ENCODE measurements around the gene TNS3.

Gene TNS3

DNA sequence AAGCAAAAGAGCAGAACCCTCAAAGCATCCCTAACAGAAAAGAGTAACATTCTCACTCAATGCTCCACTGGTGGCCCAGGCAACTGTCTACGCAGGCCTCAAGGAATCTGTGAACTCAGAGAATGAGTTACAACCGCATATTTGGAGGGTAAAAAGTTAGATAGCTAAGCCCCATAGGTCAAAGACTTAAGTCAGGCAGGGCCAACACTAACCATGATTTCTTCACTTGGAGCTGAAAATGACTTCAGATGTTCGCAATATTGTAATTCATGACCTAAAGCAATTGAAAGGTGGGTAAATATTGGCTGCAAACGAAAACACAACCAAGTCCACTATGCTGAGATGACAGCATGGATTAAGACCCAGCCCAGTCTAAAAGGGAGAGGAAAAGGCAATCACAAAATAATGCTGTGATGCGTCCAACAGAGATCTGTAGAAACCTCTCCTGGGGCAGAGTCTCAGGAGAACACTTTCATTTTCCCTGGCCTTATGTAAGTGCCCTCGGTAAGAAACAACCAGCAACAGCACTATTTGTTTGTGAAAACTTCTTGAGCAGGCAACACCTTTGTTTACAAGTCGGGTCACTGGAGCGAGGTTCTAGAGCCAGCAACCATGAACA lies 176.5 kb downstream of the TNS3 start:
- DNase-seq (ENCODE audit: low spot score), result no peak
- no peak for TF ChIP-seq CTCF (IDR thresholded peaks at IDR 0.05; ENCODE audit: extremely low read depth, insufficient read depth, missing control alignments)
- in situ Hi-C loops (cut with MboI; ENCODE audit: low pct_unique_long_range_greater_than_20kb, low sequenced_read_pairs, unreplicated experiment), result no loop called here

DNA sequence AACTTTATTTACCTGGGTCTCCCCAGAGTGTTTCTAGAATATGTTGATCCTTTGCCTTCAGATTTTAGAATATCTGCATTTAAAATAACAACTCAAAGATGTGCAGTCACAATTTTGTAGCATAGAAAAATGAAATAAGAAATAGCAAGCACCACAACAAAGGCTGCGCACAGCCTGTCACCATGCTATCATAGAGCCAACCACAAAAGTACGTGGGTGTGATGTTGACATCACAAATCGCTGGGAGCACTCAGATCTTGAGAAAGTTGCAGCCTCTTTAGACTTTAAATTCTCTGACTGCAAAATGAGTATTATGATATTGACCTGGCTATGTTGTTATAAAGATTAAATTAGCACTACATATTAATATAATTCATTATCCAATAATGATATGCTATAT lies 177.9 kb downstream of the TNS3 start:
- TF ChIP-seq CTCF (IDR thresholded peaks at IDR 0.05; ENCODE audit: extremely low read depth, insufficient read depth, missing control alignments), result no peak
- in situ Hi-C loops (cut with MboI; ENCODE audit: low pct_unique_long_range_greater_than_20kb, low sequenced_read_pairs, unreplicated experiment), result no loop called here
- DNase-seq (ENCODE audit: low spot score), result no peak

GRCh38 chr7:47402941-47403866 lies 178.7 kb downstream of the TNS3 start:
- TF ChIP-seq CTCF (IDR thresholded peaks at IDR 0.05; ENCODE audit: extremely low read depth, insufficient read depth, missing control alignments), result no peak
- in situ Hi-C loops (cut with MboI; ENCODE audit: low pct_unique_long_range_greater_than_20kb, low sequenced_read_pairs, unreplicated experiment), result no loop called here
- no peak for DNase-seq (ENCODE audit: low spot score)

DNA sequence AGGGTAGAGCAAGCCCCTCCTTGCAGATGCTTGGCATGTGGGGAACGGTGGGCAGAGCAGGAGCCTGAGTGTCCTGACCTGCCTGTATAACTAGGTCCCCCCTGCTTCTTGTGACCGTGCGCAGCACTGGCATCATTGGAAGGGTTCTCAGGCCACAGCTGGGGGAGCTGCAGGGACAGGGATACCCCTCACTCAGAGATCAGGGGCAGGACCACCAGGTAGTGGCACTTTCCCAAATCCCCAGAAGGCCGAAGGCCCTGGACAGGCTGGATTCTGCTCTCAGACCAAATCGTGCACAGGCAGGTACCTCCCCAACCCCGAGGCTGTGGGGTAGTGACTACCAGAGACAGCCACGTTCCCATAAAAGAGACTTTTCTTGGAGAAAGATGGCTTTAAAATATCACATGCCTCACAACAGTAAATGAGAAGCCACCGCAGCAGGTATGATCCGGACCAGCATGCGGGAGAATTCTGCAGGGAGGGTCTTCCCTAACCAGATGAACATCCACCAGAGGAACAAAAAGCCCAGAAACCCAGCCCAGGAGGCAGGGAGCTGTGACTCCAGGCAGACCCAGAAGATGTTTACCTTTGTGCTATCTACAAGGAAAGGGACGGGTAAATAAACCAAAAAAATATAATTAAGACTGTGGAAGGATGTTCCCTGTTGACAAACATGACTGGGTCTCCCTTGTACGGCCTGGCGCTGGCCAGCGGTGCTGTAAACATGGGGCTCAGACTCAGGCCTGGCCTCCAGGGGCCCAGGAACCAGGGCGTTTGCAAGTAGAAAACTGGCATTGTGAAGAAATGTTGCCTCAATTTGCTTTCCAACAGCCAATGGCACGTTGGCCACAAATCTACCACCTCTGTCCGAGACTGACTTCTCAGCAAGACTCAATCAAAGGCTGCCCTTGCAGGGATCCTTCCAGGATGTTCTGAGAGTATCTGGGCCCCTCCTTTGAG lies 180.0 kb downstream of the TNS3 start:
- no peak for TF ChIP-seq CTCF (IDR thresholded peaks at IDR 0.05; ENCODE audit: extremely low read depth, insufficient read depth, missing control alignments)
- no peak for DNase-seq (ENCODE audit: low spot score)
- in situ Hi-C loops (cut with MboI; ENCODE audit: low pct_unique_long_range_greater_than_20kb, low sequenced_read_pairs, unreplicated experiment), result no loop called here

DNA sequence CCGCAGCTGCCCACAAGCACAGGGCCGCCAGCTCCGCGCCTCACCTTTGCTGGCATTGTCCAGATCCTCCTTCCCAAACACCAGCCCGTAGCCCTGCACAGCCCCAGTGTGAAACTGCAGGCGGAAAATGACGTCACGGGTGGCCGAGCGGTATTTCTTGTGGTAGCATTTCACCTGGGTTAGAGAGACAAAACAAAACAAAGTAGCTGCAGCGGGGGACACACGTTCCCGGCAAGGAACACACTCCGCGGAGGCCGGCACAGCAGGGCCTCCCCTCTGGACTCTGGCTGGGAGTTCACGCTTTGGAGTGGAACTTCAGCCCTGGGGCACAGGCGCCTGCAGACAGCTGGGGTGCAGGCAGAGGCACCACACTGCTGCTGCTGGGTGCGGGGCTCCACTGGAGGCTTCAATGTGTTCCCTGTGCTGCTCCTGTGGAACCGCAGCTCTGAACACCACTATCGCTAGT lies 181.1 kb downstream of the TNS3 start:
- TF ChIP-seq CTCF (IDR thresholded peaks at IDR 0.05; ENCODE audit: extremely low read depth, insufficient read depth, missing control alignments), result no peak
- DNase-seq (ENCODE audit: low spot score), result no peak
- in situ Hi-C loops (cut with MboI; ENCODE audit: low pct_unique_long_range_greater_than_20kb, low sequenced_read_pairs, unreplicated experiment), result no loop called here

GRCh38 chr7:47400001-47400400 lies 181.9 kb downstream of the TNS3 start:
- in situ Hi-C loops (cut with MboI; ENCODE audit: low pct_unique_long_range_greater_than_20kb, low sequenced_read_pairs, unreplicated experiment), result no loop called here
- TF ChIP-seq CTCF (IDR thresholded peaks at IDR 0.05; ENCODE audit: extremely low read depth, insufficient read depth, missing control alignments), result no peak
- no peak for DNase-seq (ENCODE audit: low spot score)
